GM12878 (cell line): ENCODE results near the gene MRPL57. TPM values are rescaled to one million over a fixed set of nuclear protein-coding genes. Genes with fewer than 3 reads are reported as not detected.

Experiments used
- ATAC-seq: fragments of 200-7000 bp; cut with Tn5 transposase; 3 replicates; pipeline ENCODE4 v1.9.1; 2020; ENCODE audit warnings: mild to moderate bottlenecking, moderate library complexity
- BruUV-seq: library from RNA; stranded (reverse); fragments of 400-500 nt; replicated peaks from 2 replicates; lab custom pipeline; 2021; lab: Mats Ljungman, UMichigan
- CTCF ChIA-PET: fragments of 300-600 bp; sonication (Branson Sonifier 250); formaldehyde crosslinking; extraction: SDS; loops from one replicate; lab custom pipeline; 2021; ENCODE audit warnings: inconsistent platforms; lab: Yijun Ruan, JAX
- POLR2A ChIA-PET: fragments of 350-600 bp; formaldehyde crosslinking; extraction: SDS; loops from one replicate; lab custom pipeline; 2021; ENCODE audit warnings: inconsistent platforms; lab: Charles Lee
- RAD21 ChIA-PET: fragments of 300-600 bp; sonication (Branson Sonifier 250); formaldehyde crosslinking; loops from one replicate; lab custom pipeline; 2023; ENCODE audit warnings: antibody characterized with exemption; ENCODE audit not compliant: unreplicated experiment; lab: Charles Lee
- SMC1A ChIA-PET: fragments of 300-600 bp; sonication (Branson Sonifier 250); formaldehyde crosslinking; loops from one replicate; lab custom pipeline; 2023; ENCODE audit not compliant: unreplicated experiment, uncharacterized antibody; lab: Charles Lee
- DNase-seq: peaks from one replicate; pipeline ENCODE4 v3.0.0-alpha.2; 2011; ENCODE audit warnings: low read depth, low spot score
- FAIRE-seq: peaks from 3 replicates; lab custom pipeline; 2011; peaks lifted over from hg19 to GRCh38; lab: Jason Lieb, UNC
- H2AFZ ChIP-seq: 2 replicates; pipeline ENCODE4 v1.6.0; 2011; ENCODE audit warnings: low read depth, low read length, control low read depth; ENCODE audit not compliant: control insufficient read depth
- H3K27ac ChIP-seq: 2 replicates; pipeline ENCODE4 v1.5.1; 2011; ENCODE audit warnings: control low read depth; ENCODE audit not compliant: control insufficient read depth, insufficient read depth
- H3K27me3 ChIP-seq, 2 experiments: replicated peaks in 1 of 2; 2 replicates each; pipeline versions ENCODE4 v1.6.0 to v1.6.1; 2011; ENCODE audit warnings: low read length in 1 of 2; ENCODE audit not compliant: control insufficient read depth in 2 of 2, insufficient read depth in 2 of 2
- H3K36me3 ChIP-seq, 2 experiments: 2 replicates each; pipeline ENCODE4 v1.5.1; 2011; ENCODE audit warnings: low read length in 1 of 2; ENCODE audit not compliant: control insufficient read depth in 2 of 2, insufficient read depth in 2 of 2
- H3K4me1 ChIP-seq: 2 replicates; pipeline ENCODE4 v1.6.1; 2011; ENCODE audit warnings: mild to moderate bottlenecking, low read length, moderate library complexity, mixed read lengths; ENCODE audit not compliant: control insufficient read depth, insufficient read depth
- H3K4me2 ChIP-seq: 2 replicates; pipeline ENCODE4 v1.6.0; 2011; ENCODE audit warnings: control low read depth; ENCODE audit not compliant: control insufficient read depth, insufficient read depth
- H3K4me3 ChIP-seq: fragments of 200-600 bp; sonication (generic); 2 replicates; pipeline ENCODE4 v1.5.1; 2016
- H3K79me2 ChIP-seq: 2 replicates; pipeline ENCODE4 v1.6.0; 2011; ENCODE audit warnings: low read length; ENCODE audit not compliant: control insufficient read depth, insufficient read depth
- H3K9ac ChIP-seq: 2 replicates; pipeline ENCODE4 v1.8.0; 2011; ENCODE audit warnings: low read length, control low read depth, mixed read lengths; ENCODE audit not compliant: control insufficient read depth, insufficient read depth
- H3K9me3 ChIP-seq: replicated peaks from 3 replicates; pipeline ENCODE4 v1.5.1; 2011; ENCODE audit warnings: mild to moderate bottlenecking, low read length; ENCODE audit not compliant: control insufficient read depth, insufficient read depth
- H4K20me1 ChIP-seq: 2 replicates; pipeline ENCODE4 v1.6.0; 2011; ENCODE audit not compliant: control insufficient read depth, insufficient read depth
- GABPA ChIP-seq: IDR thresholded peaks from 2 replicates; pipeline ENCODE4 v1.6.1; 2014; ENCODE audit warnings: antibody characterized with exemption, low read depth, mild to moderate bottlenecking, inconsistent platforms
- POLR2AphosphoS5 ChIP-seq: IDR thresholded peaks from 2 replicates; pipeline ENCODE4 v1.6.1; 2011; ENCODE audit warnings: mild to moderate bottlenecking, low read length, inconsistent platforms
- TCF7 ChIP-seq: IDR thresholded peaks from 2 replicates; pipeline ENCODE4 v1.6.1; 2014; ENCODE audit warnings: antibody characterized with exemption, borderline replicate concordance
- ZBTB40 ChIP-seq: fragments of 450-650 bp; IDR thresholded peaks from 2 replicates; pipeline ENCODE4 v1.6.1; 2016; ENCODE audit warnings: mild to moderate bottlenecking, moderate library complexity, borderline replicate concordance
- WGBS: methylation state at CpG from one replicate; pipeline ENCODE4 v1.1.6; 2016; ENCODE audit warnings: low lambda C conversion rate; ENCODE audit not compliant: insufficient replicate concordance, insufficient coverage; ENCODE audit errors: missing lambda C conversion rate; 5-methylcytosine and 5-hydroxymethylcytosine counted together
- in situ Hi-C: fragments of 300-500 bp; cut with MboI; formaldehyde crosslinking; loops from 9 replicates; pipeline ENCODE4 v1.14.3; 2018; ENCODE audit warnings: mixed read lengths
- intact Hi-C: fragments of 100-400 bp; cut with micrococcal nuclease; formaldehyde crosslinking; loops from one replicate; pipeline ENCODE4 v1.14.2; 2022; ENCODE audit not compliant: unreplicated experiment
- polyA plus RNA-seq, 11 experiments: library from polyadenylated mRNA; depleted of rRNA in 4 of 11; unstranded in 6 of 11; stranded (reverse) in 5 of 11; fragments of >200 nt; fragmentation: Nextera tagmentation in 4 of 11; fragmentation: Illumina TruSeq in 1 of 11; extraction: Ambion mirVana in 4 of 11; extraction: Trizol in 1 of 11; gene quantifications; 1 replicate in 1 of 11; 2 replicates in 10 of 11; pipeline versions ENCODE4 v1.2.1 to v1.2.3, GENCODE V29; 2011 to 2016; ENCODE audit warnings: inconsistent platforms in 2 of 11, missing spikeins in 2 of 11, low read depth in 1 of 11
- total RNA-seq, 4 experiments: library from RNA; depleted of rRNA in 3 of 4; stranded (reverse); fragments of >200 nt in 3 of 4; fragmentation: Illumina TruSeq in 1 of 4; extraction: Trizol in 1 of 4; gene quantifications; 2 replicates each; pipeline versions ENCODE4 v1.2.1 to v1.2.3, GENCODE V29; 2013 to 2021
- TF ChIP-seq, protein P1 (sequence below): IDR thresholded peaks from 2 replicates; pipeline ENCODE4 v1.6.1; 2011; ENCODE audit warnings: borderline replicate concordance, low read depth, mild to moderate bottlenecking, moderate library complexity, low read length; ENCODE audit not compliant: insufficient read depth, poor library complexity, severe bottlenecking

The MRPL57 gene
- total and polyA plus RNA-seq, 10 of the 15 experiments (the other 5 are each of a cell fraction or from before 2014, with no cell fraction given) = 10.5 to 90.6 (median 25.9) TPM

DNA sequence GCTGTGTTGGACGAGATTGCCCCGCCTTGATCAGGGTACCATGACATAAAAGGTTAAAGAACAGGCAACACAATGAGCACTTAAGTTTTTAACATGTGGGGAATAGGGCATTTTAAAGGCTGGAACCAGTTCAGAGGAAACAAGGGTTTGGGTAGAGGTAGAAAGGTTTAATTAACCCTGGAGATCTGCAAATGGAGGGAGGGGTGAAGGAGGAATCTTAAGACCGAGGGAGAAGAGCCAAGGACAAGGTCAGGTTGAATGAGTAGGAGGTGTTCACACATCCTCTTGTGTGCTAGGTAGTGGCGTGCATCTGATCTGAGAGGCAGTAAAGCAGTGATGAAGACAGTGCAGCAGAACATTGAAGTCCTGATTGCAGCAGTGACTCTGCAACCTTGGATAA lies 28.6 kb upstream of the MRPL57 start (continued):
- no peak for TF ChIP-seq ZBTB40
- no peak for TF ChIP-seq TCF7
- peak; percentile 80 for TF ChIP-seq POLR2AphosphoS5

DNA sequence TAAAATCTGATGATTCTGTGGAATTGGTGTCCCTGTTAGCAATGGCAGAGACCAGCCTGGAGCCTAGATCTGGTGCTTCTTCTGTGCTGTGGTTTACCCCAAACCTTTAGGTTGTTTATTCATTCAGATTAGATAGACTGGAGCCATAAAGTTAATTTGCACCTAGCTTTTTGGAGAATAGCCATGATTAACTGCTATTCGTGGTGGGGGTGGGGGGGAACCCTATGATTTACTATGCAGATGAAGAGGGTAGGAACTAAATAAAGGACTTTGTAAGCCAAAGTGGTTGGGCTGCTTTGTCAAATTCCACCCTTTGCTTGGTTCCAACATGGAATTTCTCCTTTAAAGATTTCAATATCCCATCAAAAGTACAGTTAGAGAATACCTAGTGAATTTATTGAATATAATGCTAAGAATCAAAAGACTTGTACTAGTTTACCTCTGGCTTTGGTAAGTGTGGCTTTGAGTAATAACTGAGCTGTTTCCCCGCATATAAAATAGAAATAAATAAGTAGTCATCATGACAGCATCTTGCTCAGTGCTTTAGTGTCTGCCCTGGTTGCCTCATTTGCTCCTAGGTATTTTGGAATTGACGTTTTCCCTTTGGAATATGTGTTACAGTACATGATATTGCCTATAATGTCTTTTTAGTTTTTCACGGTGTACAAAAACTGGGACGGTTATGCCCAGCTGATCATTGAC lies 27.8 kb upstream of the MRPL57 start:
- ChIA-PET SMC1A (interaction anchor here (1.1 kb wide), 1 partner anchor 31 kb away, joined by 3 read pairs; no protein-coding TSS in a partner anchor), POLR2A (interaction anchor here (0.7 kb wide), 1 partner anchor 28 kb away, joined by 3 read pairs; the partner anchor contains the start of genes MRPL57 and SKA3)
- no peak for FAIRE-seq

More for the DNA sequence above, 27.8 kb upstream of the MRPL57 start:
- intact Hi-C loops = no loop called here
- Histone ChIP-seq H3K79me2 (peaks cover 6% of the 10 kb centered on the region), H3K27ac (0 out of 2 replicates have a peak overlapping the region, but pooled peaks have one; percentile 8), H3K27me3 (no peaks in the 10 kb centered on the region), H3K4me3 (no peak overlapping the region), H3K4me1 (no peaks in the 10 kb centered on the region), H3K36me3 (peaks cover 0 to 24% of the 10 kb centered on the region in 2 experiments; a peak in 2 of 4 replicates), H4K20me1 (no peaks in the 10 kb centered on the region), H3K9me3 (no peaks in the 10 kb centered on the region), H2AFZ (no peak overlapping the region)
- ChIA-PET RAD21 (interaction anchor here (0.6 to 1.6 kb wide), 3 partner anchors 27 to 965 kb away, joined by 3 to 6 read pairs (median 4); partner anchors contain the start of genes MRPL57 and SKA3), CTCF (interaction anchor here (0.5 to 2.4 kb wide), 3 partner anchors 29 to 60 kb away, joined by 3 to 8 read pairs (median 3); no protein-coding TSS in a partner anchor)
- 88% methylated on average over 5 of the region's 5 CpGs for WGBS
- no TSS peak for BruUV-seq
- in situ Hi-C loops = no loop called here
- DNase-seq = no peak
- TF ChIP-seq, protein P1, sequence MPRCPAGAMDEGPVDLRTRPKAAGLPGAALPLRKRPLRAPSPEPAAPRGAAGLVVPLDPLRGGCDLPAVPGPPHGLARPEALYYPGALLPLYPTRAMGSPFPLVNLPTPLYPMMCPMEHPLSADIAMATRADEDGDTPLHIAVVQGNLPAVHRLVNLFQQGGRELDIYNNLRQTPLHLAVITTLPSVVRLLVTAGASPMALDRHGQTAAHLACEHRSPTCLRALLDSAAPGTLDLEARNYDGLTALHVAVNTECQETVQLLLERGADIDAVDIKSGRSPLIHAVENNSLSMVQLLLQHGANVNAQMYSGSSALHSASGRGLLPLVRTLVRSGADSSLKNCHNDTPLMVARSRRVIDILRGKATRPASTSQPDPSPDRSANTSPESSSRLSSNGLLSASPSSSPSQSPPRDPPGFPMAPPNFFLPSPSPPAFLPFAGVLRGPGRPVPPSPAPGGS = peak; percentile 16
- no peak for TF ChIP-seq GABPA
- TF ChIP-seq, all 136 proteins: peak for 1
- peak; percentile 13; the same call in 1 of the 3 replicates for ATAC-seq
- Histone ChIP-seq H3K4me2 (no peak overlapping the region), H3K9ac (no peak overlapping the region)
